Measurements from ENCODE around the gene ZNF23.

Gene ZNF23

GRCh38 chr16:71442051-71442440, 20.0 kb downstream of the ZNF23 start, which contains the start of gene TLE7:
TLE7 (minus strand) TSS chr16:71442054; CDS start chr16:71433324, 8,730 bp downstream.
- DNase-seq (ENCODE audit: extremely low spot score) = no peak
- TF ChIP-seq PKNOX1 (IDR thresholded peaks at IDR 0.05) (no peak), CTBP1 (IDR thresholded peaks at IDR 0.05; ENCODE audit: borderline replicate concordance) (no peak), LEF1 (IDR thresholded peaks at IDR 0.05; ENCODE audit: borderline replicate concordance) (no peak), FOXK2 (IDR thresholded peaks at IDR 0.05) (no peak), FOXM1 (IDR thresholded peaks at IDR 0.05; ENCODE audit: borderline replicate concordance) (no peak)
- ChIA-PET POLR2A (no interaction called here), CTCF (no interaction called here)

- CTCF ChIA-PET = no interaction called here
- POLR2A ChIA-PET = no interaction called here
Observed at GRCh38 chr16:71441348-71442050, 20.5 kb downstream of the ZNF23 start.

DNA sequence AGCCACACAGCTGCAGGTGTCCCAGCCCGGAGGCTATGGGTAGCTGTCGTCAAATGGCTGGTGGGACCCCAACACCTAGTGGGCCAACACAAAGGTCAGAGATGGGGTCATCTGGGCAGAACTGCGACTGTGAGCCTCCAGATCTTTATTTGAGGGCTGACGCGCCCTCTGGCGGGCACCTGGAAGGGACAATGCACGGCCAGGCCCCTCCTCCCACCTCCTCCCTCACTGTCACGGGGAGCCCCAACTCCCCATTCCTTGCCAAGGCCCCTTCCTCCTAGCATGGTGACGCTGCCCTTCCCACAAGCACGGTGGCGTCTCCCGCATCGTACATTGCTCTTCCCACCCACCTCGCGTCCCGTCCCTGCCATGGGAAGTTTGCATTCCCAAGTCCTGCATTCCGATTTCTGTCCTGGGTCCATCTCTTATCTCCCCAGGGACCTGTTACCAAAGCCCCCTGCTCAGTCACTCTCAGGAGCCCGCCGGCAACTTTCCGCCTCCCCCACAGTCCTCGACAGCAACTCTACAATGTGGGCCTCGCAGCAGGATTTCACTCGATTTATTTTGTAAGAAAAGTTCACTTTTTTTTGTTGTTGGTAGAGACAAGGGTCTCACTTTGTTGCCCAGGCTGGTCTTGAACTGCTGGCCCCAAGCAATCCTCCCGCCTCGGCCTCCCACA, 21.2 kb downstream of the ZNF23 start:
- ChIA-PET CTCF (no interaction called here), POLR2A (no interaction called here)
- TF ChIP-seq CTBP1 (IDR thresholded peaks at IDR 0.05; ENCODE audit: borderline replicate concordance) = no peak
- no peak for TF ChIP-seq ARNT (IDR thresholded peaks at IDR 0.05)
- no peak for TF ChIP-seq SUZ12 (IDR thresholded peaks at IDR 0.05)
- TF ChIP-seq FOXA1 (IDR thresholded peaks at IDR 0.05) = no peak
- no peak for TF ChIP-seq FOXM1 (IDR thresholded peaks at IDR 0.05; ENCODE audit: borderline replicate concordance)
- no peak for TF ChIP-seq ZNF384 (IDR thresholded peaks at IDR 0.05)
- TF ChIP-seq BHLHE40 (IDR thresholded peaks at IDR 0.05; ENCODE audit: borderline replicate concordance) = no peak
- TF ChIP-seq NFRKB (IDR thresholded peaks at IDR 0.05) = no peak
- TF ChIP-seq ELF4 (IDR thresholded peaks at IDR 0.05) = no peak
- peak; percentile 50 for DNase-seq (ENCODE audit: extremely low spot score)

More at GRCh38 chr16:71441348-71442050, 20.5 kb downstream of the ZNF23 start:
- TF ChIP-seq FOXK2 (IDR thresholded peaks at IDR 0.05) (no peak), PKNOX1 (IDR thresholded peaks at IDR 0.05) (no peak), NFRKB (IDR thresholded peaks at IDR 0.05) (no peak), LEF1 (IDR thresholded peaks at IDR 0.05; ENCODE audit: borderline replicate concordance) (no peak), FOXM1 (IDR thresholded peaks at IDR 0.05; ENCODE audit: borderline replicate concordance) (no peak), L3MBTL2 (conservative IDR thresholded peaks at IDR 0.05) (no peak), CTBP1 (IDR thresholded peaks at IDR 0.05; ENCODE audit: borderline replicate concordance) (no peak), SUZ12 (IDR thresholded peaks at IDR 0.05) (no peak), BHLHE40 (IDR thresholded peaks at IDR 0.05; ENCODE audit: borderline replicate concordance) (no peak), SP1 (IDR thresholded peaks at IDR 0.05) (no peak), FOXA1 (IDR thresholded peaks at IDR 0.05) (no peak), ZNF384 (IDR thresholded peaks at IDR 0.05) (no peak), HDGF (IDR thresholded peaks at IDR 0.05; ENCODE audit: borderline replicate concordance) (no peak), ELF4 (IDR thresholded peaks at IDR 0.05) (no peak), ARNT (IDR thresholded peaks at IDR 0.05) (no peak), TARDBP (IDR thresholded peaks at IDR 0.05) (no peak)
- no peak for DNase-seq (ENCODE audit: extremely low spot score)

- no peak for DNase-seq (ENCODE audit: extremely low spot score)
- no peak for TF ChIP-seq BHLHE40 (IDR thresholded peaks at IDR 0.05; ENCODE audit: borderline replicate concordance)
- TF ChIP-seq L3MBTL2 (conservative IDR thresholded peaks at IDR 0.05) = no peak
- no peak for TF ChIP-seq HDGF (IDR thresholded peaks at IDR 0.05; ENCODE audit: borderline replicate concordance)
- TF ChIP-seq LEF1 (IDR thresholded peaks at IDR 0.05; ENCODE audit: borderline replicate concordance) = no peak
- TF ChIP-seq ARNT (IDR thresholded peaks at IDR 0.05) = no peak
- no peak for TF ChIP-seq SP1 (IDR thresholded peaks at IDR 0.05)
- TF ChIP-seq TARDBP (IDR thresholded peaks at IDR 0.05) = no peak
- no peak for TF ChIP-seq CTBP1 (IDR thresholded peaks at IDR 0.05; ENCODE audit: borderline replicate concordance)
- TF ChIP-seq ZNF384 (IDR thresholded peaks at IDR 0.05) = no peak
- TF ChIP-seq ELF4 (IDR thresholded peaks at IDR 0.05) = no peak
- no peak for TF ChIP-seq NFRKB (IDR thresholded peaks at IDR 0.05)
- TF ChIP-seq FOXK2 (IDR thresholded peaks at IDR 0.05) = no peak
- no peak for TF ChIP-seq SUZ12 (IDR thresholded peaks at IDR 0.05)
- no peak for TF ChIP-seq PKNOX1 (IDR thresholded peaks at IDR 0.05)
- no peak for TF ChIP-seq FOXM1 (IDR thresholded peaks at IDR 0.05; ENCODE audit: borderline replicate concordance)
- TF ChIP-seq FOXA1 (IDR thresholded peaks at IDR 0.05) = no peak
- ChIA-PET POLR2A (no interaction called here), CTCF (no interaction called here)
Observed at GRCh38 chr16:71439523-71439922, 22.5 kb downstream of the ZNF23 start.

GRCh38 chr16:71436473-71436872, 25.6 kb downstream of the ZNF23 start:
- ChIA-PET POLR2A (no interaction called here), CTCF (no interaction called here)
- TF ChIP-seq NFRKB (IDR thresholded peaks at IDR 0.05) = no peak
- no peak for TF ChIP-seq LEF1 (IDR thresholded peaks at IDR 0.05; ENCODE audit: borderline replicate concordance)
- TF ChIP-seq ARNT (IDR thresholded peaks at IDR 0.05) = no peak
- no peak for TF ChIP-seq PKNOX1 (IDR thresholded peaks at IDR 0.05)
- TF ChIP-seq HDGF (IDR thresholded peaks at IDR 0.05; ENCODE audit: borderline replicate concordance) = no peak
- TF ChIP-seq BHLHE40 (IDR thresholded peaks at IDR 0.05; ENCODE audit: borderline replicate concordance) = no peak
- no peak for TF ChIP-seq SUZ12 (IDR thresholded peaks at IDR 0.05)
- TF ChIP-seq CTBP1 (IDR thresholded peaks at IDR 0.05; ENCODE audit: borderline replicate concordance) = no peak

More at GRCh38 chr16:71436473-71436872, 25.6 kb downstream of the ZNF23 start:
- no peak for DNase-seq (ENCODE audit: extremely low spot score)
